AG04450 (cell line): Measurements from ENCODE around the gene F8. TPM values are rescaled to one million over a fixed set of nuclear protein-coding genes. Genes with fewer than 3 reads are reported as not detected.
A peak's percentile ranks its signal among the peaks of the same experiment; 100 is the strongest.

Experiments
- CTCF ChIA-PET: fragments of 300-600, 350-600 bp; formaldehyde crosslinking; extraction: SDS; loops from one replicate; lab custom pipeline; 2022; ENCODE audit warnings: antibody characterized with exemption, inconsistent platforms; lab: Charles Lee
- POLR2A ChIA-PET: fragments of 350-600 bp; formaldehyde crosslinking; extraction: SDS; loops from one replicate; lab custom pipeline; 2021; ENCODE audit warnings: antibody characterized with exemption, inconsistent platforms; lab: Yijun Ruan, JAX
- DNase-seq: peaks from one replicate; pipeline ENCODE4 v3.0.0-alpha.2; 2011; ENCODE audit warnings: low read depth, low spot score
- H3K27ac ChIP-seq: one replicate; pipeline ENCODE4 v1.5.1; 2012; ENCODE audit warnings: low read depth, low read length, control low read depth
- H3K27me3 ChIP-seq: one replicate; pipeline ENCODE4 v1.6.0; 2012; ENCODE audit warnings: low read length; ENCODE audit not compliant: control insufficient read depth, insufficient read depth
- H3K4me3 ChIP-seq: 2 replicates; pipeline ENCODE4 v1.5.1; 2011; ENCODE audit warnings: mild to moderate bottlenecking, low read depth, low read length, control low read depth
- H3K9me3 ChIP-seq: 2 replicates; pipeline ENCODE4 v1.5.1; 2012; ENCODE audit warnings: low read length; ENCODE audit not compliant: control insufficient read depth, insufficient read depth
- polyA plus RNA-seq: library from polyadenylated mRNA; depleted of rRNA; stranded (reverse); fragments of >200 nt; gene quantifications from 2 replicates; pipeline ENCODE4 v1.2.3, GENCODE V29; 2011
- TF ChIP-seq, protein P1 (sequence below): IDR thresholded peaks from 2 replicates; pipeline ENCODE4 v1.5.1; 2011; ENCODE audit warnings: low read depth, low read length, control low read depth, inconsistent platforms

Gene F8
- polyA plus RNA-seq, 1 experiment = 1.4 TPM

DNA sequence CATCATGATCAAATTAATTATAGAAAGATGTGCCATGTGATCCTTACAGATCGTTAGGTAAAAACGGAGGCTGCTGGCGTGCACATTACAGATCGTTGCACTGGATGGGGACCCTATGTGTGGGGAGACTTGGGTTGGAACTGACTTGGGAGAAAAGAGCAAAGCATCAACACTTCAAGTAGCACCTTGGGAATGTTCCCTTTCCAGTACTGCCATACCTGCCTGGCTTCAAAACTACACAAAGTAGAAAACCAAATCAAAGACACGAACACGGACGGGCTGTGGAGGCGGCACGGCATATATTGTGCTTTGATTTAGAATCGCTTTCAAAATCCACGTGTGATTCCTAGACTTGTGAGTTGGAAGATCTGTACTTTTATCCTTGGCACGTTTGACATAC is 47.5 kb upstream of the F8 start:
- no peaks in the 10 kb centered on the region for H3K27me3 ChIP-seq
- H3K4me3 ChIP-seq = peak overlapping the region; percentile 62
- TF ChIP-seq, protein P1, sequence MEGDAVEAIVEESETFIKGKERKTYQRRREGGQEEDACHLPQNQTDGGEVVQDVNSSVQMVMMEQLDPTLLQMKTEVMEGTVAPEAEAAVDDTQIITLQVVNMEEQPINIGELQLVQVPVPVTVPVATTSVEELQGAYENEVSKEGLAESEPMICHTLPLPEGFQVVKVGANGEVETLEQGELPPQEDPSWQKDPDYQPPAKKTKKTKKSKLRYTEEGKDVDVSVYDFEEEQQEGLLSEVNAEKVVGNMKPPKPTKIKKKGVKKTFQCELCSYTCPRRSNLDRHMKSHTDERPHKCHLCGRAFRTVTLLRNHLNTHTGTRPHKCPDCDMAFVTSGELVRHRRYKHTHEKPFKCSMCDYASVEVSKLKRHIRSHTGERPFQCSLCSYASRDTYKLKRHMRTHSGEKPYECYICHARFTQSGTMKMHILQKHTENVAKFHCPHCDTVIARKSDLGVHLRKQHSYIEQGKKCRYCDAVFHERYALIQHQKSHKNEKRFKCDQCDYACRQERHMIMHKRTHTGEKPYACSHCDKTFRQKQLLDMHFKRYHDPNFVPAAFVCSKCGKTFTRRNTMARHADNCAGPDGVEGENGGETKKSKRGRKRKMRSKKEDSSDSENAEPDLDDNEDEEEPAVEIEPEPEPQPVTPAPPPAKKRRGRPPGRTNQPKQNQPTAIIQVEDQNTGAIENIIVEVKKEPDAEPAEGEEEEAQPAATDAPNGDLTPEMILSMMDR = no peak
- no peak overlapping the region for H3K27ac ChIP-seq
- POLR2A ChIA-PET = no interaction called here
- DNase-seq = no peak
- no peaks in the 10 kb centered on the region; the same call in 1 of the 2 replicates for H3K9me3 ChIP-seq
- CTCF ChIA-PET = interaction anchor here (1.4 to 1.8 kb wide), 3 partner anchors 21 to 90 kb away, joined by 3 to 7 read pairs (median 6); no protein-coding TSS in a partner anchor

DNA sequence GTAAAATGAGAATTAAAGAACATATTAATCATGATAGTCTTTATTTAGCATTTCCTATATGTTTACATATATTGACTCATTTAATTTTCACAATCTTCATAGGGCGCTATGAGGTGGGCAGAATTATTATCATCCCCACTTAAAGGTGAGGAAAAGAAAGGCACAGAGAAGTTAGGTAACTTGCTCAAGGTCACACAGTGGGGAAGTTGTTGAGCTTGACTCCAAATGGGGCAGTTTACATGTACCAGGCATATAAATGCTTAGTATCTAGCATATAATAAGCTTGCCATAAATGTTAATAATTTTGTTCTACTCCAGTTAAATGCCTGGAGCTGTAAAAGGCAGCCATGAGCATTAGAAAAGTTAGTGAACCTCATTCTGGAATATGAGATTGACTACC is 46.9 kb upstream of the F8 start:
- ChIA-PET CTCF (interaction anchor here (1.4 to 1.8 kb wide), 3 partner anchors 21 to 89 kb away, joined by 3 to 7 read pairs (median 6); no protein-coding TSS in a partner anchor), POLR2A (no interaction called here)
- H3K9me3 ChIP-seq = no peaks in the 10 kb centered on the region; the same call in 1 of the 2 replicates
- TF ChIP-seq, protein P1 = no peak
- no peak for DNase-seq
- H3K27ac ChIP-seq = no peak overlapping the region
- H3K27me3 ChIP-seq = no peaks in the 10 kb centered on the region
- peak overlapping the region; percentile 62; the same call in 1 of the 2 replicates for H3K4me3 ChIP-seq

DNA sequence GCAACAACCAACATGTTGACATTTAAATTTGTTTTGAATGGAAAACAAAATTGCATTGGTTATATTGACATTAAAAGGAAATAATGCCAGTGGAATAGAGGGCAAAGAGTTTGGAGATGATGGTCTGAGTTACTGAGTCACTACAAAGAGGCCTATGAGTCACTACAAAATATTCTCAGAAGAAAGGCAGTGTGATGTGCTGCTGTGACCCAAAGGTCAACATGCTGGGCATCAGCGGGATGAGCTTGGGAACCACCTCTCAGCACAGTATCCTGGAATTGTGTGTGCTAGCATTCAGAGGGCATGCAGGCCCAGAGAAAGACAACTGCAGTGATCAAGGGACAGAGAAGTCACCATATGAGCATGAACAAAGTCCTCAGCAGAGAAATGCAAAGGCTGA is 45.6 kb upstream of the F8 start:
- H3K27ac ChIP-seq = no peak overlapping the region
- CTCF ChIA-PET = no interaction called here
- H3K9me3 ChIP-seq = no peaks in the 10 kb centered on the region; the same call in 1 of the 2 replicates
- no peaks in the 10 kb centered on the region for H3K27me3 ChIP-seq
- no peak for DNase-seq
- POLR2A ChIA-PET = no interaction called here
- TF ChIP-seq, protein P1 = no peak
- no peak overlapping the region for H3K4me3 ChIP-seq

DNA sequence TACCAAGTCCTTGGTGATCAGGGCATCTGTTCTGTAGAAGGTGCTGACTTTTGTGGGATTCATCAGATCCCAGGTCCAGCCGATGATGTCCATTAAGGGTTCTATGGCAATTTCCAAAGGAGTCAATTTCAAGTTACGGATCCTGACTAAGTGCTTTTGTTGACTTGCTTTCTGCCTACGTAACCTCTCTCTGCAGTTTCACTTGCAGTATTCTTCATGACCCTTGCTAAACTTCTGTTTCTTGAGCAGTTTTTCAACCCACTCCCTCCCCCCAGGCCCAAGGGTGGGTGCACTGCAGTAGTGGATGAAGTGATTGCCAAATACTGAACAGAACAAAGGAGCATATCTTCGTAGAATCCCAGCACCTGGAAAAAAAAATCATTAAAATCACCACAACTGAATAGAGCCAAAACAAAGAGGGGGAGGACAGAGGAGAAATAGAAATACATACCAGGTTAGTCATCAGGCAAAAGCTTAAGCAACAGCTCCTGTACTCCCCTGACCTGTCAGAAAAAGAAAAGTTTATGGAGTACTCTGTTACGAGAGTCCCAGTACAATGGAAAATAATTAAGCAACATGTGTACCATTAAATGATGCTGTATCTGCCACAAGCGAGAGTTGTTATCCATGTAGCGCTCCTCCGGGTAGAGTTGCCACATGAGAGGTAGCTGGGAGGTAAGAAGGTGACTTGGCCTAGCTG is 42.7 kb upstream of the F8 start:
- TF ChIP-seq, protein P1 = no peak
- no peak overlapping the region for H3K27ac ChIP-seq
- no peak overlapping the region for H3K4me3 ChIP-seq
- no peaks in the 10 kb centered on the region for H3K27me3 ChIP-seq
- ChIA-PET CTCF (interaction anchor here (1.7 kb wide), 1 partner anchor 8 kb away, joined by 4 read pairs; no protein-coding TSS in a partner anchor), POLR2A (no interaction called here)
- H3K9me3 ChIP-seq = no peaks in the 10 kb centered on the region
- no peak for DNase-seq

DNA sequence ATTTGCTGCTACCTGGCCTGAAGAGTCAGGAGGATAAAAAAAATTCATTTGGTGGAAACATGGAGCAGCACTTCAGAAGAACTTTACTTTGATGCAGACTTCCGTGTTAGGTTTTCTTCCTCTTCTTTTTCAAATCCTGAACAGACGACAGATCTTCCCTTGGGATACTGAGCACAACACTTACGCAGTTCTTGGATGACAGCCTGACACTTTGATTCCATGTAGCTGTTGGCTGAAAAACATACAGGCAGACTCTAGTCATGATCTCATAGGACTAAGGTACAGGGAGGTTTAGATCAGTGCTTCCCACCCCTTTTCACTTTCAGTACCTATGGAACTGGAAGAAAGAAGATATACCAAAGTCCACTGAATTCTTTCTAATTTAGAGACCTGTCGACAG is 39.2 kb upstream of the F8 start:
- CTCF ChIA-PET = interaction anchor here (1.2 to 2.3 kb wide), 3 partner anchors 13 to 144 kb away, joined by 3 to 5 read pairs (median 3); no protein-coding TSS in a partner anchor
- TF ChIP-seq, protein P1 = no peak

More for the DNA sequence above, 39.2 kb upstream of the F8 start:
- Histone ChIP-seq H3K9me3 (no peaks in the 10 kb centered on the region), H3K27ac (no peak overlapping the region), H3K27me3 (no peaks in the 10 kb centered on the region), H3K4me3 (no peak overlapping the region)
- DNase-seq = no peak
- POLR2A ChIA-PET = no interaction called here
